RPMI8226 (cell line): ENCODE measurements around the gene PLCL1.
A peak's percentile ranks its signal among the peaks of the same experiment; 100 is the strongest.
"Not testable (repeated sequence)": the region's sequence is repeated elsewhere in the genome, so short reads cannot be mapped to it uniquely, and the experiment has no call there.

ENCODE experiments used
- DNase-seq: peaks from one replicate; pipeline ENCODE4 v3.0.0-alpha.2; 2015

Gene PLCL1

GRCh38 chr2:198008230-198008629 lies 203.8 kb downstream of the PLCL1 start:
- no peak for DNase-seq

GRCh38 chr2:198012025-198012424 lies 207.6 kb downstream of the PLCL1 start:
- no peak for DNase-seq

DNA sequence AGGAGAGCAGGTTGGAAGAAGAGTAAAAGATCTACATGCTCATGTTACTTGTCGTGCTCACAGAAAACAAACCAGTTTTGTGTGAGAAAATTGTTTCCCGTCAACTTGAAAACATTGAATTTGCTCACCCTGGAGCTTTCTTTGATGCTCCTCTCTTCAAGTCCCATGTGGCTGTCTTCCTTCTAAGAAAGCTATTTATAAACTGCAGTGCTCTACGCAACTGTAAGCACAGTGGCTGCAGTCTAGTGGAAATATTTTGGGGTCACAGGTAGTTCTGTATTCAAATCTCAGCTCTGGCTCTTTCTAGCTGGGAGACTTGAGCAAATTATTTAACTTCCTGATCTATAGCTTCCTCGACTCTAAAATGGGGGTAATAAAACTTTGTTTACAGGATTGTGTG lies 211.8 kb downstream of the PLCL1 start:
- no peak for DNase-seq

- no peak for DNase-seq
Measured at GRCh38 chr2:198017068-198017467, 212.7 kb downstream of the PLCL1 start.

GRCh38 chr2:198028955-198029354 lies 224.6 kb downstream of the PLCL1 start:
- DNase-seq: no peak

GRCh38 chr2:198029576-198029975 lies 225.2 kb downstream of the PLCL1 start:
- not testable (repeated sequence) for DNase-seq

DNA sequence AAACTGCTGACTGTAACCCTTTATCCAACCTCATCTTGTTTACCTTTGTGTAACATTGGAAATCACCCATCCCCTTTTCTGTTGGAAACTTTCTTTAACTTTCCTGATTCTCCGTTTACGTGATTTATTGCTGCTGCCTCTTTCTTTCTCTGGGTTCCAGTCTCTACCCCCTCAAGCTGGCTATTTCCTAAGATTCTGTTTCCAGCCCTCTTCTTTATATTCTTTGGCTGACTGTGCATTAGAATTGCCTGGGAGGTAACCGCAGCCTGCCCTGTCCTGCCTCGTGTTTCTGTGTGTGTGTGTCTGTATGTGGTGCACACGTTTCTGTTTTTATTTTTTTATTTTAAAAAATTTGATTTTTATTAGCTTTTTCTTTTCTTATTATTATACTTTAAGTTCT lies 229.2 kb downstream of the PLCL1 start:
- DNase-seq: no peak

DNA sequence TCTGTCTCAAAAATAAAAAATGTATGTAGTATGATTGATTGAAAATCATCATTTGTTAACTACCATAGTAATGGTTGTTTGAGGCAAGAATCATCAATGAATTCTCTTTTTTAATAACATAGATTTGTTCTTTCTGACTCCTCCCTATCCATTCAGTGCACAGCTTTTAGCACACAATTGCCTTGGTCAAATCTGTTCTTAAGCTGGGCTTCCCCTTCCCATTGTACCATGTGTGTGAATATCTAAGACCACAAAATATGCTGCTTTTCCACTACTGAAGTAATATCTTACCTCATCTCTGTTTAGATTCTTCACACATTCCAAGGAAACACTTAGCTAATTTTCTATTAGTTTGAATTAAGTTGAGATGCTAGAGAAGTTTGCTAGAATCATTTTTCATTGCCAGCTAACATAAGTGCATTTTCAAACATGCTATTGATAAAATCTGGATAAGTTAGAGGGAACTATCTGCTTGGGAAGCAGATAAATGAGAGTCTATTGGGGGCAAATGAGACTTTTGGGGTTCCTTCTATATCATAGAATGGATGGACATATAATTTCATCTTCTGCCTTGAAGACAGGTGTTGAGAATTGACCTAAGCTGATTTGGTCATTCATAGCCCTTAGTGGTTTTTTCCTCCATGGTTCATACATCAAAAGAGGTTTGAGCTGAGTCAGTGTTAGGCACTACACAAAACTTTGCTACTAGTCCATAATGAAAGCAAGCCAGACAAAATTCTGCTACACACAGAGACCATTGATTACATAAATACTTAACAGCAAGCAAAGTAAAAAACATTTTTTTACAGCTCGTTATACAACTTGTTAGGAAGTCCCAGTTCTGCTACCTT lies 231.9 kb downstream of the PLCL1 start:
- DNase-seq: no peak

DNA sequence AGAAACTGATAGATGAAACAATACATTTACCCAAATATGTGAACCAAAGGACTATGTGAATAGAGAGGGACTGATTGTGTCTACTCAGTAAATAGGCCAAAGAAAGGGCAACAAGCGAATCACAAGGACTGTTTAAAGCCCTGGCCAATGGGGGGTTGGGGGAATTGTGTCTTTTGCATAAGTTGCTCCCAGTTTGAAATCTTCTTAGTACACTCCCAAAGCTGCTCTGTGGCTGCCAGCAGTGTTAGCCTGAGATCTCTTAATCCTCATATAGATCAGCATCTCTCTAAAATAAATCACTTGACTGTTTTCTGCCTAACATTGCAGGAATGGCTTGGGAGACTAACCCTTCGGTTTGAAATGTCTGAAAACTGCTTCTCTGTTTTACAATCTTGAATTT lies 236.4 kb downstream of the PLCL1 start:
- DNase-seq: no peak

DNA sequence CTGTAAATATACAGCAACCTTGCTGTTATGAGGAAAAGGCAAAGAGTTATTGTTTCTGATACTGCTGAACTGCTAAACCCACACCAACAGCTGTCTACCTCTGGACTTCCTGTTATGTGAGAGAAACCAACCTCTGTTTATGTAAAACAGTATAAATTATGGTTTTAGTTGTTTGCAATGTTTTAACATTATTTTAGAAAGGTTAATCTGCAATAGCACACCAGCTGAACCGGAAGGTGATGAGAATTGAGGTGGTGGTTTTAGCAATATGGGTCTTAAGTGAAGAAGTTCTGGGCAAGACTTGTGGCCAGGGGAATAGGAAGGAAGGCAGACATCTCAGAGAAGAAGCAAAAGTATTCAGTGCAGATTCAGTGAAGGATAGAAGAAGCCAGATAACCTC lies 237.8 kb downstream of the PLCL1 start:
- DNase-seq: no peak

GRCh38 chr2:198044777-198045176 lies 240.4 kb downstream of the PLCL1 start:
- no peak for DNase-seq

DNA sequence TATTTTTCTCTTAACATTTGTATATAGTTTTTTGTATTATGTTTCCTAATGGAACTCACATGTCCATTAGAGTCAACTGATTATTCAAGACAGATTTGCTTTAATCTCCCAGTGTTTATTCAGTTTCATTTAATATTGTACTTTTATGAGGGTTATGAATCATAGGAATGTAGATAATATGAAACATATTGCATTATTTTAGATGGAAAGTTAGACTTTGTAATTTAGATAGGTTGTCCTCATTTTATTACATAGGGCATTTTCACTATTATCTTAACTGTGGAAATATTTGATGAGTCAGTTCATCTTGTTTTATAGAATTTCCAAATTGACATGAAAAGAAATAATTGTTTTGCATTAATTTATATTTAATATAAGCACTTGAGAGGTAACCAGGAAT lies 240.8 kb downstream of the PLCL1 start:
- DNase-seq: no peak

DNA sequence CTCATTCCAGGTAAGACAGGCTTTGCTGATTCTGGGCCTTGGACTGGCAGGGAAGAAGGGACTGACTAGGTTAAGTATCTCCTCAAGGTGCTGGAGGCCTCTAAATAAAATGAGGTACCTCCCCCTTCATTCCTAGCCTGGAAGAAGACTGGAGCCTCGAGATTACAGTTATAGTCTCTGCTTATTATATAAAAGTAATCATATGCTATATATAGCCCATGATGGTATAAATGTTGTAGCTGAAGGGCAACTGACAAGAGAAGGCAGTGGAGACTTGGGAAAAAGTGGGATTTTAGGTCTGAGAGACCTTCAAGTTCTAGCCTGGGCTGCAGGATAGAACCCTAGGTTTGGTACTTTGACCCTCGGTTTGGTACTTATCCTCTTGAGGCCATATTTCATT lies 248.3 kb downstream of the PLCL1 start:
- DNase-seq: no peak

GRCh38 chr2:198053148-198053547 lies 248.8 kb downstream of the PLCL1 start:
- DNase-seq: no peak

GRCh38 chr2:198053776-198054175 lies 249.4 kb downstream of the PLCL1 start:
- no peak for DNase-seq

- peak; percentile 56 for DNase-seq
Measured at GRCh38 chr2:198054299-198054698, 249.9 kb downstream of the PLCL1 start.

- DNase-seq: no peak
Measured at GRCh38 chr2:198055716-198056115, 251.3 kb downstream of the PLCL1 start.

- no peak for DNase-seq
Measured at GRCh38 chr2:198056836-198057235, 252.4 kb downstream of the PLCL1 start.

- no peak for DNase-seq
Measured at GRCh38 chr2:198059800-198060199, 255.4 kb downstream of the PLCL1 start.

- no peak for DNase-seq
Measured at GRCh38 chr2:198060277-198060676, 255.9 kb downstream of the PLCL1 start.

DNA sequence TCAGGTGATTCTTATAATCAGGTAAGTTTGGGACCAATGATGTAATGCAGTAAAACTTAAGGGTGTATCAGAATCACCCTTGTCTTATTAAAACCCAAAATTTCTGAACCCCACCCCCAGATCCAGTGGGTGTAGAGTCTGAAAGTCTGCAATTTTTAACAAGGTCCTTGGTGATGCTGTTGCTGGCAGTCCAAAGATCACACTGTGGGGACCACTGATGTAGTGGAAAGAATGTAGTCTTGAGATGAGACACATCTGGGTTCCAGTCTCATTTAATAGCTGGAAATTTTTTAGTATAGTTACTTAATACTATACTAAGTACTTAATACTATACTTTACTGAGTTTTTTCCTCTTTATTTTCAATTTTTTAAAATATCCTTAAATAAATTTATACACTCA lies 258.4 kb downstream of the PLCL1 start:
- DNase-seq: no peak

DNA sequence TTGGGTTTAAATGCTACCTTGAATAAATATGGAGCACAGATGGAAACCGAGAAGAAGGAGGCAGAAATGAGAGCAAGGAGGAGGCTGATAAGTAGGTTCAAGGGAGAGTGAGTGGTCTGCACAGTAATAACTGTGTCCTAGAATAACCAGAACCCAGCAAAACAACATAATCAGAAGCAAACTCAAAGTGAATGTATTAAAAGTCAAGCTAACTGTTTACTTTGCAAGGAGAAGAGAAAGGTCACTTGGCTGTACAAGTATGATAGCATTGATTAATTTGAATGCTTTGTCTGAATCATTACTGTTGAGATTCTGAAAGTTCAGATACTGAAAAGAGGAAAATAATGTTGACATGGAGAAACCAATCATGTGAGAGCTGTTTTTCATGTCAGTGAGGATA lies 258.8 kb downstream of the PLCL1 start:
- no peak for DNase-seq

- no peak for DNase-seq
Measured at GRCh38 chr2:198065322-198065721, 260.9 kb downstream of the PLCL1 start.

DNA sequence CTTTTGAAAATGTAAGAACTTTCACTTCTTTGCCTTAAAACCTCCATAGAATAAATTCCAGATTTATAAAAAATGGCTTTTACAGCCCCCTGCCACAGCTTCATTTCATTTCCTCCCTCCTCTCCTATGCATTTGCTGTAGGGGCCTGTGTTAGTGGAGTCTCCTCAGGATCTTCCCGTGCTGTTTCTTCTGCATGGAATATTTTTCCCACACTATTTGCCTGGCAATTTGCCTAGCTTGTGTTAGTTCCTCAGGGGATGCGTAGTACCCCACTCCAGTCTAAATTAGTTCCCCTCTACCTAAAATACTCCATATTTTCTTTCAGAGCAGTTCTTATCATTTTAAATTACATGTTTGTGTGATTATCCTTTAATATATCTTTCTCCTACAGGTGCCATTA lies 262.2 kb downstream of the PLCL1 start:
- DNase-seq: no peak

- no peak for DNase-seq
Measured at GRCh38 chr2:198072655-198073054, 268.3 kb downstream of the PLCL1 start.
